GM23248 (cell line): ENCODE results near the gene SEMA4G.

Source experiments
- EZH2 ChIP-seq: fragments of 200-600 bp; sonication (generic); IDR thresholded peaks from 2 replicates; pipeline ENCODE4 v1.6.1; 2018; ENCODE audit warnings: antibody characterized with exemption, mild to moderate bottlenecking; ENCODE audit not compliant: insufficient read depth, poor library complexity, severe bottlenecking
- EZH2phosphoT487 ChIP-seq: fragments of 200-600 bp; sonication (generic); IDR thresholded peaks from 2 replicates; pipeline ENCODE4 v1.6.1; 2018; ENCODE audit warnings: antibody characterized with exemption, moderate library complexity, mild to moderate bottlenecking, low read depth; ENCODE audit not compliant: insufficient read depth

DNA sequence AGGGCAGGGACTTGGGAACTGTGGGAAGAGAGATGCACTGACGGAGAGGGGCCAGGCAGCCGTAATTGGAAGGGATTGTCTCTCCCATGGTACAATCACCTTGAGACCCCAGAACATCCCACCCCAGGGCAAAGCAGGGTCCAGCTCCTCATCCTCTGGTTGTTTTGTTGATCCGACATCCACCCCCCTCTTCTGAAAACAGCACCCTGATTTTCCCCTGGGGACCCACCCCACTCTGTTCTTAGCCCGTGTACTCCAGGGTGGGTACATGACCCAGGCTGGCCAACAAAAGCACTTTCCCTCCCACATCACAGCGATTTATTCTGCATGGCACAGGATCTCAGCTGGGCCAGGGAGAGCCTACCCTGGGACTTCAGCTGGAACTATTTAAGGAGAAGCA lies 47.5 kb downstream of the SEMA4G start:
- no peak for TF ChIP-seq EZH2
- TF ChIP-seq EZH2phosphoT487 = no peak
